ENCODE results near the gene SLC41A1.

DNA sequence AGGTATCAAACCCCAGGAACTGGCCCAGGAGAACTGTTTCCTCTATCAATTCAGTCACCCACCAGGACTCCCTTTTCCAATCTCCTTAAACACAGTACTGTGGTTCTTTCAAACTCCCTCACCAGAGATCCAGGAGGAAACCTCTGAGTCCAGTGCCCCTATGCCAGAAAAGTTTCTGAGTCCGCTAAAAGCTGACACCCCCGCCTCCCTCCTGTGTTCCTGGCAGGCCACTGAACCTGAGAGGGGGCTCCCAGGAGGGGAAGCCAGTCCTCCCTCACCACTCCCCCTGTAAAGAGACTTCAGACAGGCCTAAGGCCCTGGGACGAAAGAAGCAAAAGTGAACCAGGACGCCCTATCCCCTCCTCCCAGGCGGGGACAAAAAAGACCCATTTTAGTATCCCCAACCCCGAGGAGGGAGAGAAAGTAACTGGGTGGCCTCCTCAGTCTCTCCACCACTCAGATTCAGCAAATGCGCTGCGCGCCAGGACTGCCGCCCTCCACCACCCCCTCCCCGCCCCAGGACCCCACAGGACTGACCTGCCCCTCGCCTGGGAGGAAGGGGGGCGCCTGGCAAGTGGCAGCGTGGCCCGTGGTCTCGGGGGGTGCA lies 624 bp downstream of the SLC41A1 start:
- TF ChIP-seq POLR2AphosphoS5 (IDR thresholded peaks at IDR 0.05; ENCODE audit: insufficient read depth, low read depth, low read length) (no peak), MAX (IDR thresholded peaks at IDR 0.05; ENCODE audit: insufficient read depth, insufficient read length) (no peak)
- TF ChIP-seq, protein P1, sequence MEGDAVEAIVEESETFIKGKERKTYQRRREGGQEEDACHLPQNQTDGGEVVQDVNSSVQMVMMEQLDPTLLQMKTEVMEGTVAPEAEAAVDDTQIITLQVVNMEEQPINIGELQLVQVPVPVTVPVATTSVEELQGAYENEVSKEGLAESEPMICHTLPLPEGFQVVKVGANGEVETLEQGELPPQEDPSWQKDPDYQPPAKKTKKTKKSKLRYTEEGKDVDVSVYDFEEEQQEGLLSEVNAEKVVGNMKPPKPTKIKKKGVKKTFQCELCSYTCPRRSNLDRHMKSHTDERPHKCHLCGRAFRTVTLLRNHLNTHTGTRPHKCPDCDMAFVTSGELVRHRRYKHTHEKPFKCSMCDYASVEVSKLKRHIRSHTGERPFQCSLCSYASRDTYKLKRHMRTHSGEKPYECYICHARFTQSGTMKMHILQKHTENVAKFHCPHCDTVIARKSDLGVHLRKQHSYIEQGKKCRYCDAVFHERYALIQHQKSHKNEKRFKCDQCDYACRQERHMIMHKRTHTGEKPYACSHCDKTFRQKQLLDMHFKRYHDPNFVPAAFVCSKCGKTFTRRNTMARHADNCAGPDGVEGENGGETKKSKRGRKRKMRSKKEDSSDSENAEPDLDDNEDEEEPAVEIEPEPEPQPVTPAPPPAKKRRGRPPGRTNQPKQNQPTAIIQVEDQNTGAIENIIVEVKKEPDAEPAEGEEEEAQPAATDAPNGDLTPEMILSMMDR (IDR thresholded peaks at IDR 0.05; ENCODE audit: extremely low read depth in 1 of 2, insufficient read depth in 1 of 2, low read depth in 1 of 2, low read length in 2 of 2): no peak
